Activated CD4-positive, CD25-positive, alpha-beta regulatory T cell treated with anti-CD3 and anti-CD28 coated beads, Interleukin-2, amount 50 U/mL, for 16 hours (primary cell): ENCODE data around the gene FOXP1.

Experiments
- DNase-seq: peaks from one replicate; pipeline ENCODE4 v3.0.0-alpha.2; 2020; ENCODE audit warnings: low read depth, low spot score

The FOXP1 gene

GRCh38 chr3:71509066-71509465 is 74.5 kb downstream of the FOXP1 start:
- no peak for DNase-seq

GRCh38 chr3:71505767-71506350 is 77.7 kb downstream of the FOXP1 start:
- DNase-seq: no peak

- DNase-seq: no peak
Measured at GRCh38 chr3:71504250-71505036, 79.1 kb downstream of the FOXP1 start.

GRCh38 chr3:71503525-71504249 is 79.8 kb downstream of the FOXP1 start:
- DNase-seq: no peak

GRCh38 chr3:71502066-71502625 is 81.4 kb downstream of the FOXP1 start:
- no peak for DNase-seq

GRCh38 chr3:71500696-71501095 is 82.8 kb downstream of the FOXP1 start:
- no peak for DNase-seq

- no peak for DNase-seq
Measured at GRCh38 chr3:71499227-71499876, 84.2 kb downstream of the FOXP1 start.

GRCh38 chr3:71498543-71498942 is 85.0 kb downstream of the FOXP1 start:
- no peak for DNase-seq

- no peak for DNase-seq
Measured at GRCh38 chr3:71497971-71498444, 85.5 kb downstream of the FOXP1 start.

- DNase-seq: no peak
Measured at GRCh38 chr3:71497367-71497897, 86.1 kb downstream of the FOXP1 start.

GRCh38 chr3:71495708-71496472 is 87.6 kb downstream of the FOXP1 start:
- no peak for DNase-seq

GRCh38 chr3:71494212-71494611 is 89.3 kb downstream of the FOXP1 start:
- DNase-seq: no peak

- DNase-seq: no peak
Measured at GRCh38 chr3:71492974-71493771, 90.4 kb downstream of the FOXP1 start.

GRCh38 chr3:71492566-71492965 is 91.0 kb downstream of the FOXP1 start:
- no peak for DNase-seq

- no peak for DNase-seq
Measured at GRCh38 chr3:71491154-71491752, 92.3 kb downstream of the FOXP1 start.

GRCh38 chr3:71490692-71491091 is 92.8 kb downstream of the FOXP1 start:
- DNase-seq: no peak

GRCh38 chr3:71489315-71489761 is 94.2 kb downstream of the FOXP1 start:
- no peak for DNase-seq

GRCh38 chr3:71488882-71489281 is 94.6 kb downstream of the FOXP1 start:
- no peak for DNase-seq

- DNase-seq: no peak
Measured at GRCh38 chr3:71488391-71488809, 95.1 kb downstream of the FOXP1 start.
